ENCODE data around the gene CLCNKA. TPM values are rescaled to one million over a fixed set of nuclear protein-coding genes. Genes with fewer than 3 reads are reported as not detected.
A peak's percentile ranks its signal among the peaks of the same experiment; 100 is the strongest.

CLCNKA gene
- total and polyA plus RNA-seq, 2 of the 8 experiments (the other 6 are each of a cell fraction or from before 2014, with no cell fraction given) = 0.95 to 2.0 TPM

GRCh38 chr1:16012590-16013219, 9.1 kb upstream of the CLCNKA start (continued):
- TF ChIP-seq POU5F1 (IDR thresholded peaks at IDR 0.05; ENCODE audit: low read depth, low read length) (no peak), RNF2 (IDR thresholded peaks at IDR 0.05; ENCODE audit: borderline replicate concordance, low read depth, low read length, missing control alignments, poor library complexity, severe bottlenecking) (no peak), CBX8 (IDR thresholded peaks at IDR 0.05; ENCODE audit: borderline replicate concordance, low read depth, low read length) (no peak), CHD7 (IDR thresholded peaks at IDR 0.05; ENCODE audit: insufficient replicate concordance, low read length) (no peak), SIRT6 (IDR thresholded peaks at IDR 0.05; ENCODE audit: low read length) (no peak), SUZ12 (IDR thresholded peaks at IDR 0.05; ENCODE audit: low read length) (no peak), BCL11A (IDR thresholded peaks at IDR 0.05; ENCODE audit: low read depth in 2 of 2, low read length in 2 of 2) (no peak), ASH2L (IDR thresholded peaks at IDR 0.05; ENCODE audit: low read length) (peak; percentile 89), BRCA1 (IDR thresholded peaks at IDR 0.05; ENCODE audit: low read depth, low read length) (no peak), FOSL1 (IDR thresholded peaks at IDR 0.05; ENCODE audit: insufficient read depth, low read depth, low read length) (no peak)
